ENCODE measurements around the gene MED26. TPM values are rescaled to one million over a fixed set of nuclear protein-coding genes. Genes with fewer than 3 reads are reported as not detected.
"Not testable (repeated sequence)": the region's sequence is repeated elsewhere in the genome, so short reads cannot be mapped to it uniquely, and the experiment has no call there.

MED26 gene, protein sequence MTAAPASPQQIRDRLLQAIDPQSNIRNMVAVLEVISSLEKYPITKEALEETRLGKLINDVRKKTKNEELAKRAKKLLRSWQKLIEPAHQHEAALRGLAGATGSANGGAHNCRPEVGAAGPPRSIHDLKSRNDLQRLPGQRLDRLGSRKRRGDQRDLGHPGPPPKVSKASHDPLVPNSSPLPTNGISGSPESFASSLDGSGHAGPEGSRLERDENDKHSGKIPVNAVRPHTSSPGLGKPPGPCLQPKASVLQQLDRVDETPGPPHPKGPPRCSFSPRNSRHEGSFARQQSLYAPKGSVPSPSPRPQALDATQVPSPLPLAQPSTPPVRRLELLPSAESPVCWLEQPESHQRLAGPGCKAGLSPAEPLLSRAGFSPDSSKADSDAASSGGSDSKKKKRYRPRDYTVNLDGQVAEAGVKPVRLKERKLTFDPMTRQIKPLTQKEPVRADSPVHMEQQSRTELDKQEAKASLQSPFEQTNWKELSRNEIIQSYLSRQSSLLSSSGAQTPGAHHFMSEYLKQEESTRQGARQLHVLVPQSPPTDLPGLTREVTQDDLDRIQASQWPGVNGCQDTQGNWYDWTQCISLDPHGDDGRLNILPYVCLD
- total RNA-seq = 1 to 10 TPM; 5.3 to 6.1 (median 5.6) TPM
- polyA plus RNA-seq = 4.5 TPM
- long read RNA-seq, donor 1, transcript MED26-202 (1 exons, 3,871 nt) = major isoform, 7 of 10 reads
- long read RNA-seq, donor 1, partial matches to known transcripts = 0 of 10 reads
- long read RNA-seq, donor 1, other reads (novel, unspliced or antisense) = 0 of 10 reads
- long read RNA-seq, donor 2, transcript MED26-202 (1 exons, 3,871 nt) = major isoform, 5 of 7 reads
- long read RNA-seq, donor 2, partial matches to known transcripts = 0 of 7 reads
- long read RNA-seq, donor 2, other reads (novel, unspliced or antisense) = 0 of 7 reads
- long read RNA-seq, donor 3, partial matches to known transcripts = 0 of 2 reads
- long read RNA-seq, donor 3, other reads (novel, unspliced or antisense) = 0 of 2 reads
- long read RNA-seq, donor 4, transcript MED26-201 (3 exons, 3,174 nt) = major isoform, 5 of 8 reads
- long read RNA-seq, donor 4, partial matches to known transcripts = 0 of 8 reads
- long read RNA-seq, donor 4, other reads (novel, unspliced or antisense) = 0 of 8 reads

DNA sequence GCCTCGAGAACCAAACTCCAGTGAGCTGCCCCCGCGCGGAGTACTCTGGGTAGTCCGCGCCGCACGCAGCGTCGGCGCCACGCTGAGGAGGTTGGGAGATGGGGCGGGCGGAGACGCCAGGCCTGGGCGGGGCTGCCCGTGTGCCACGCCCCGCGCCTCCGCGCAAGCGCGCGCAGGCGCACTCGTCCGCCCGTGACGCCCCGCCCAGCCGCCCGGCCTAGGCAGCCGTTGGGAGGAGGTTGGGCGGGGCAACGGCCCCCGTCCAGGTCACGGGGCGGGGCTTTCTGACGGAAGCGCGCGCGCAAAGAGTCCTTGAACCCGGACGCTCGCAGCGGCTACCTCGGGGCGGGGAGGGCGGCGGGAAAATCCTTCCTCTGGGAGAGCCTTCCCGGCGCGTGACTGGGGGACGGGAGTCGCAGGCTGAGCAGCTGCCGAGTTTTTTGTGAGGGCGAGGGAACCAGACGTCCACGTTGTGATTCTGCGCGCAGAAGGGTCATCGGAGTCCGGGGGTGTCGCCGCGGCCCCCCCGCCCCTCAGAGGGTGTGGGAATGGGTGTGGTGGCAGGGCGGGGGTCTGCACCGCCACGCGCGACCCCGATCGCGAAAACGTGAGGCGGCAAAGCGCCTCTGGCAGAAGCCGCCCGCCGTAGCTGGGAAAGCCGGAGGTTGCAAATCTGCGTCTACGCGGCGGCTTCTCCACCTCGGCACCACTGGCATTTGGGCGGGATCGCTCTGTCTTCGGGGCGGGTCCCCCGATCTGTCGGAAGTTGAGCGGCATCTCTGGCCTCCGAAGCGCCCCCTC, at the start of gene MED26:
Gene MED26 (minus strand): TSS at position 22 of the 801 bp plus-strand sequence. CDS start 261 bp downstream, outside the sequence.
- Histone ChIP-seq H3K9me3 (ENCODE audit: control insufficient read depth, low read length) (no peaks in the 10 kb centered on the region), H3K4me3 (ENCODE audit: low read length) (peak within 1 kb of the TSS; percentile 96), H3K27ac (ENCODE audit: low read length) (peak within 1 kb of the TSS; percentile 71), H3K4me1 (ENCODE audit: control insufficient read depth, insufficient read depth, low read length) (peaks cover 4% of the 10 kb centered on the region), H3K27me3 (ENCODE audit: control insufficient read depth, insufficient read depth) (no peaks in the 10 kb centered on the region)
- peak; percentile 96 to 99 (median 98) for DNase-seq
- peak; percentile 93 to 97 for ATAC-seq
- under 1% methylated on average over 98 of the region's 98 CpGs for WGBS
- intact Hi-C loops (cut with DNase I) = loop anchor here in 2 of 4 donors (5.0 to 10.0 kb wide), 2 partner anchors 54 to 56 kb away; partner anchors contain the start of gene SLC35E1 (in 2 of the 2)

DNA sequence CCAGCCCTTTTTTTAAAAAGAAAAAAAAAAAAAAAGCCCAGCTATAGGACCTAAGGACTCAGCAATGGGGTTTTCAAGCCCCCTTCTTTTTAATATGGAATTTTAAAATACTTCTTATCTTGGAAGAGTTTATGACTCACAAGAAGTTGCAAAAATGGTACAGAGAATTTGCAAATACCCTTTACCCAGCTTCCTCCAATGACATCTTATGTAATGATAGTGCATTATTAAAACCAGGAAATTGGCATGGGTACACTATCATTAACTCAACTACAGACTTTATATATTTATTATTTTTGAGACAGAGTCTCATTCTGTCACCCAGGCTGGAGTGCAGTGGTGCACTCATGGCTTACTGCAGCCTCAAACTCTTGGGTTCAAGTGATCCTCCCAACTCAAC, 49.1 kb upstream of the MED26 start:
- Histone ChIP-seq H3K4me1 (ENCODE audit: control insufficient read depth, insufficient read depth, low read length) (no peaks in the 10 kb centered on the region), H3K4me3 (ENCODE audit: low read length) (no peak overlapping the region), H3K9me3 (ENCODE audit: control insufficient read depth, low read length) (no peaks in the 10 kb centered on the region), H3K27me3 (ENCODE audit: control insufficient read depth, insufficient read depth) (no peaks in the 10 kb centered on the region), H3K27ac (ENCODE audit: low read length) (no peak overlapping the region)
- intact Hi-C loops (cut with DNase I) = no loop called here
- DNase-seq (no peak), ATAC-seq (no peak)

DNA sequence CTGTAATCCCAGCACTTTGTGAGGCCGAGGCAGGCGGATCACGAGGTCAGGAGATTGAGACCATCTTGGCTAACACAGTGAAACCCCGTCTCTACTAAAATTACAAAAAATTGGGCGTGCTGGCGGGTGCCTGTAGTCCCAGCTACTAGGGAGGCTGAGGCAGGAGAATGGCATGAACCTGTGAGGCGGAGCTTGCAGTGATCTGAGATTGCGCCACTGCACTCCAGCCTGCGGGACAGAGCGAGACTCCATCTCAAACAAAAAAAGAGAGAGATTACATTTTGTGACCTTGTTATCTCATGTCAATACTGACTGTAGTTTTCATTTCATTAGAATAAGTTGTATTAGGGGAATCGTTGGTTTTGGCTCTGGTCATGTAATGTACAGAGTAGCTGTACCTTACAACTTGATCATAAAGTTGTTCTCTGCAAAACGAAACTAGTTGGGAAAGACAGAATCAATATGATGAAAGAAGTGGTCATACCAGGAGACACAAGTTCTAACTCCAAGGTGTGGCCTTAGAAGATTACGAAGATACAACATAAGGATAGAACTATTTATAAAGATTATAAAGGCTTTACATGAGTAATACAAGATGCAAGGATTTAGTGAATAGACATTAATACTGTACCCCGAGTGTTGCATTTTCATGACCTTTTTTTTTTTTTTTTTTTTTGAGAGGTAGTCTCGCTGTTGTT, 48.2 kb upstream of the MED26 start:
- no peaks in the 10 kb centered on the region for H3K4me1 ChIP-seq (ENCODE audit: control insufficient read depth, insufficient read depth, low read length)
- no peak for ATAC-seq
- no peak overlapping the region for H3K27ac ChIP-seq (ENCODE audit: low read length)
- no peaks in the 10 kb centered on the region for H3K9me3 ChIP-seq (ENCODE audit: control insufficient read depth, low read length)
- DNase-seq = no peak
- intact Hi-C loops (cut with DNase I) = no loop called here
- no peak overlapping the region for H3K4me3 ChIP-seq (ENCODE audit: low read length)
- 89% methylated on average over 15 of the region's 15 CpGs for WGBS
- H3K27me3 ChIP-seq (ENCODE audit: control insufficient read depth, insufficient read depth) = no peaks in the 10 kb centered on the region

DNA sequence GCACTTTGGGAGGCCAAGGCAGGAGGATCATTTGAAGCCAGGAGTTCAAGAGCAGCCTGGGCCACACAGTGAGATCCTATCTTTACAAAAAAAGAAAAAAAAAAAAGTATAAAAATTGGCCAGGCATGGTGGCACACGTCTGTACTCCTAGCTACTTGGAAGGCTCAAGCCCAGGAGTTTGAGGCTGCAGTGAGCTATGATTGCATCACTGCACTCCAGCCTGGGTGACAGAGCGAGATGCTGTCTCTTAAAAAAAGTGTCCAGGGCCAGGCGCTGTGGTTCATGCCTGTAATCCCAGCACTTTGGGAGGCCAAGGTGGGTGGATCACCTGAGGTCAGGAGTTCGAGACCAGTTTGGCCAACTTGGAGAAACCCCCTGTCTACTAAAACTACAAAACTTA, 45.8 kb upstream of the MED26 start:
- 90% methylated on average over 4 of the region's 4 CpGs for WGBS
- H3K27me3 ChIP-seq (ENCODE audit: control insufficient read depth, insufficient read depth); H3K27ac ChIP-seq (ENCODE audit: low read length); H3K4me1 ChIP-seq (ENCODE audit: control insufficient read depth, insufficient read depth, low read length); ATAC-seq; DNase-seq; intact Hi-C loops (cut with DNase I); H3K4me3 ChIP-seq (ENCODE audit: low read length); H3K9me3 ChIP-seq (ENCODE audit: control insufficient read depth, low read length): not testable (repeated sequence)

DNA sequence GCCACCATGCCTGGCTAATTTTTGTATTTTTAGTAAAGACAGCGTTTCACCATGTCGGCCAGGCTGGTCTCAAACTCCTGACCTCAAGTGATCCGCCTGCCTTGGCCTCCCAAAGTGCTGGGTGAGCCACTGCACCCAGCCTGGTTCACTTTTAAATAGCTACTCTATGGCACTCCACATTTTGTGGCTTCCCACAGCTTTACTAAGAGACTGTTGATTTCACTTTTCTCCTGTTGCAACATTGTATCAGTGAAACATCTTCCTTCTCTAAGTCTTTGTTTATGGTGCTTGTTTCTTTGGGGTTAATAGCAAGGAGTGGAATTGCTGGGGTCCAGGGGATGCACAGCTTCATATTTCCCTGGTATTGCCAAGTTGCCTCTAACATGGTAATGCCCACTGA, 45.2 kb upstream of the MED26 start:
- 86% methylated on average over 3 of the region's 3 CpGs for WGBS
- Histone ChIP-seq H3K4me3 (ENCODE audit: low read length) (no peak overlapping the region), H3K4me1 (ENCODE audit: control insufficient read depth, insufficient read depth, low read length) (no peaks in the 10 kb centered on the region), H3K27ac (ENCODE audit: low read length) (no peak overlapping the region), H3K27me3 (ENCODE audit: control insufficient read depth, insufficient read depth) (no peaks in the 10 kb centered on the region), H3K9me3 (ENCODE audit: control insufficient read depth, low read length) (no peaks in the 10 kb centered on the region)
- DNase-seq = no peak
- intact Hi-C loops (cut with DNase I) = no loop called here
- no peak for ATAC-seq

DNA sequence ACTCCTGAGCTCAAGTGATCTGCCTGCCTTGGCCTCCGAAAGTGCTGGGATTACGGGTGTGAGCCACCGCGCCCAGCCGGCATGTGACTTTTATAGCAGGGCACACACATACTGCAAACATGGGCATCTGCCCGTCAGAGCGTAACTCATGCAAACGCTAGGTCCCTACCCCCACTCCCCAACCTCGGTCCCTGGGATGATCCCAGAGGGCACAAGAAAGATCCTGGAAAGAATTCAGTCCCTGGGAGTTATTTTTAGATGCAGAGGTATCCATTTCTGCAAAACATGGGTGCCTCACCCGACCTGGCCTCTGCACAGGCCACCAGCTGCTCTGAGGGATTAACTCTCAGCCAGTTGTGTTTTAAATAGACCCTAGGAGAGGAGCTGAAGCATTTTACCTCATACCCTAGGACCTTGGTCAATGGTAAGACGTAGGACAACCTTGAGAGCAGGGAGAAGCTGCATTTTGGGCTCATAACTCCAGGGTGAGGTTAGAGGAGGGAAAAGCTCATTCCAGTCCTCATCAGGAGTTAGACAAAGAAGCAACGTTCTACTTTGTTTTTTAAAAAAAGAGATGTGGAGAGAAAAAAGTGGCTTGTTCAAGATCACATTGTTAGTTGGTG, 43.8 kb upstream of the MED26 start:
- WGBS = 82% methylated on average over 12 of the region's 12 CpGs
- DNase-seq (no peak), ATAC-seq (peak; percentile 39 to 56)
- no peaks in the 10 kb centered on the region for H3K4me1 ChIP-seq (ENCODE audit: control insufficient read depth, insufficient read depth, low read length)
- H3K27me3 ChIP-seq (ENCODE audit: control insufficient read depth, insufficient read depth) = no peaks in the 10 kb centered on the region
- intact Hi-C loops (cut with DNase I) = no loop called here
- H3K27ac ChIP-seq (ENCODE audit: low read length) = peak overlapping the region; percentile 8
- H3K4me3 ChIP-seq (ENCODE audit: low read length) = no peak overlapping the region
- H3K9me3 ChIP-seq (ENCODE audit: control insufficient read depth, low read length) = no peaks in the 10 kb centered on the region

DNA sequence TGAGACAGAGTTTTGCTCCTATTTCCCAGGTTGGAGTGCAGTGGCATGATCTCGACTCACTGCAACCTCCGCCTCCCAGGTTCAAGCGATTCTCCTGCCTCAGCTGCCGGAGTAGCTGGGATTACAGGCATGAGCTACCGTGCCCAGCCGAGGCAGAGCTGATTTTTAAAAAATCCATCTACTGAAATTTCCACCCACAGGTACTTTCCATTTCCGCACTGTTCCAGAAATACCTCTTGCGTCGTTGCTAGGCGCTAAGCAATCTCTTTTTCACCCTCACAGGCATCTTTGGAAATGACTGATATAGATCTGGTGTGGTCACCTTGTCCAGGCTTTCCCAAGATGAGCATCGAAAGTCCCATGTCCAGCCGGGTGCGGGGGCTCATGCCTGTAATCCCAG, 42.3 kb upstream of the MED26 start:
- Histone ChIP-seq H3K27me3 (ENCODE audit: control insufficient read depth, insufficient read depth) (no peaks in the 10 kb centered on the region), H3K4me1 (ENCODE audit: control insufficient read depth, insufficient read depth, low read length) (no peaks in the 10 kb centered on the region), H3K4me3 (ENCODE audit: low read length) (no peak overlapping the region), H3K9me3 (ENCODE audit: control insufficient read depth, low read length) (no peaks in the 10 kb centered on the region), H3K27ac (ENCODE audit: low read length) (no peak overlapping the region)
- DNase-seq = no peak
- ATAC-seq = no peak
- intact Hi-C loops (cut with DNase I) = no loop called here
- WGBS = 93% methylated on average over 13 of the region's 13 CpGs

DNA sequence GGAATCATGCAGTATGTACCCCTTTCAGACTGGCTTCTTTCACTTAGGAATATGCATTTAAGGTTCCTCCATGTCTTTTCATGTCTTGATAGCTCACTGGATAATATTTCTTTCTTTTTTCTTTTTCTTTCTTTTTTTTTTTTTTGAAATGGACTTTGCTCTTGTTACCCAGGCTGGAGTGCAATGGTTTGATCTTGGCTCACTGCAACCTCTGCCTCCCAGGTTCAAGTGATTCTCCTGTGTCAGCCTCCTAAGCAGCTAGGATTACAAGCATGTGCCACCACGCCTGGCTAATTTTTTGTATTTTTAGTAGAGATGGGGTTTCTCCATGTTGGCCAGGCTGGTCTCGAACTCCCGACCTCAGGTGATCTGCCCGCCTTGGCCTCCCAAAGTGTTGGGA, 40.7 kb upstream of the MED26 start:
- H3K27me3 ChIP-seq (ENCODE audit: control insufficient read depth, insufficient read depth) = not testable (repeated sequence)

DNA sequence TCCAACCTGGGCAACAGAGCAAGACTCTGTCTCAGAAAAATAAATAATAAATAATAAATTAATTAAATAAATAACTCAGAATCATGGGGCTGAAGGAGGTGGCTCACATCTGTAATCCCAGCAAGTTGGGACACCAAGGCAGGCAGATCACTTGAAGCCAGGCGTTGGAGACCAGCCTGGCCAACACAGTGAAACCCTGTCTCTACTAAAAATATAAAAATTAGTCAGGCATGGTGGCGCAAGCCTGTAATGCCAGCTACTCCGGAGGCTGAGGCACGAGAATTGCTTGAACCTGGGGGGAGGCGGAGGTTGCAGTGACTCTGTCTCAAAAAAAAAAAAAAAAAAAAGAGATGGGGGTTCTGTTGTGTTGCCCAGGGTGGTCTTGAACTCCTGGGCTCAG, 40.2 kb upstream of the MED26 start:
- no peaks in the 10 kb centered on the region for H3K27me3 ChIP-seq (ENCODE audit: control insufficient read depth, insufficient read depth)
- no peak for ATAC-seq
- WGBS = 95% methylated on average over 5 of the region's 5 CpGs
- H3K4me1 ChIP-seq (ENCODE audit: control insufficient read depth, insufficient read depth, low read length) = no peaks in the 10 kb centered on the region
- DNase-seq = no peak
- H3K4me3 ChIP-seq (ENCODE audit: low read length) = no peak overlapping the region
- no peaks in the 10 kb centered on the region for H3K9me3 ChIP-seq (ENCODE audit: control insufficient read depth, low read length)
- intact Hi-C loops (cut with DNase I) = no loop called here
- no peak overlapping the region for H3K27ac ChIP-seq (ENCODE audit: low read length)

More for the DNA sequence above, 40.7 kb upstream of the MED26 start:
- 93% methylated on average over 4 of the region's 4 CpGs for WGBS
- intact Hi-C loops (cut with DNase I); H3K9me3 ChIP-seq (ENCODE audit: control insufficient read depth, low read length); DNase-seq; H3K27ac ChIP-seq (ENCODE audit: low read length); H3K4me1 ChIP-seq (ENCODE audit: control insufficient read depth, insufficient read depth, low read length); ATAC-seq; H3K4me3 ChIP-seq (ENCODE audit: low read length): not testable (repeated sequence)
